Measurements from ENCODE around the gene EIF5A2. TPM values are rescaled to one million over a fixed set of nuclear protein-coding genes. Genes with fewer than 3 reads are reported as not detected.

EIF5A2 gene
- total RNA-seq (10 to 100 TPM in 1 of 4 donors, 1 to 10 TPM in 3; 7.2 to 10.5 (median 8.3) TPM), polyA plus RNA-seq (1 to 10 TPM; 1.4 to 3.1 (median 1.8) TPM)

- Histone ChIP-seq H3K36me3 (no peaks in the 10 kb centered on the region), H3K27ac (peak within 1 kb of the TSS; percentile 75 to 84 (median 77)), H3K4me1 (peaks cover 0 to 20% (median 13%) of the 10 kb centered on the region in 4 donors), H3K9me3 (peaks cover 0 to 6% (median 4%) of the 10 kb centered on the region in 4 donors), H3K4me3 (peak within 1 kb of the TSS; percentile 57 to 91 (median 78)), H3K27me3 (no peaks in the 10 kb centered on the region)
- intact Hi-C loops (cut with DNase I) = loop anchor here (1.0 kb wide), 1 partner anchor 38 kb away; the partner anchor contains the start of gene RPL22L1
- peak; percentile 97 for DNase-seq
- 16 to 19% methylated on average over 73 of the region's 73 CpGs for WGBS, 2 donors
- no peak for TF ChIP-seq CTCF (IDR thresholded peaks at IDR 0.05)
- TF ChIP-seq POLR2A (IDR thresholded peaks at IDR 0.05) = peak in 1 of 2 donors; percentile 27
- TF ChIP-seq POLR2AphosphoS5 (IDR thresholded peaks at IDR 0.05) = peak; percentile 44 to 79 (median 69)
Measured at GRCh38 chr3:170908235-170909116, at the start of gene EIF5A2. Gene EIF5A2, minus strand, starts transcription at chr3:170908637. Its CDS starts 831 bp downstream, at chr3:170907806.

GRCh38 chr3:170956647-170957046 lies 48.2 kb upstream of the EIF5A2 start:
- Histone ChIP-seq H3K4me1 (no peaks in the 10 kb centered on the region), H3K27ac (no peak overlapping the region), H3K27me3 (no peaks in the 10 kb centered on the region), H3K4me3 (no peak overlapping the region), H3K36me3 (no peaks in the 10 kb centered on the region), H3K9me3 (no peaks in the 10 kb centered on the region)
- TF ChIP-seq CTCF (IDR thresholded peaks at IDR 0.05) = no peak
- TF ChIP-seq EP300 (IDR thresholded peaks at IDR 0.05) = no peak
- no peak for TF ChIP-seq POLR2A (IDR thresholded peaks at IDR 0.05)
- no peak for TF ChIP-seq POLR2AphosphoS5 (IDR thresholded peaks at IDR 0.05)
- DNase-seq = no peak
- intact Hi-C loops (cut with DNase I) = no loop called here

GRCh38 chr3:170953736-170954135 lies 45.3 kb upstream of the EIF5A2 start:
- H3K36me3 ChIP-seq = no peaks in the 10 kb centered on the region
- H3K4me1 ChIP-seq = no peaks in the 10 kb centered on the region
- no peak overlapping the region for H3K27ac ChIP-seq
- no peak for DNase-seq
- H3K9me3 ChIP-seq = no peaks in the 10 kb centered on the region
- intact Hi-C loops (cut with DNase I) = no loop called here
- TF ChIP-seq EP300 (IDR thresholded peaks at IDR 0.05) (no peak), CTCF (IDR thresholded peaks at IDR 0.05) (no peak), POLR2AphosphoS5 (IDR thresholded peaks at IDR 0.05) (no peak)
- H3K4me3 ChIP-seq = no peak overlapping the region
- no peaks in the 10 kb centered on the region for H3K27me3 ChIP-seq
- 83 to 87% methylated on average over 12 of the region's 12 CpGs for WGBS, 2 donors

GRCh38 chr3:170953229-170953628 lies 44.8 kb upstream of the EIF5A2 start:
- Histone ChIP-seq H3K4me1 (no peaks in the 10 kb centered on the region), H3K27me3 (no peaks in the 10 kb centered on the region), H3K36me3 (no peaks in the 10 kb centered on the region), H3K27ac (no peak overlapping the region), H3K4me3 (no peak overlapping the region), H3K9me3 (no peaks in the 10 kb centered on the region)
- 92% methylated on average over 13 of the region's 13 CpGs for WGBS, 2 donors
- no peak for DNase-seq
- intact Hi-C loops (cut with DNase I) = no loop called here
- no peak for TF ChIP-seq CTCF (IDR thresholded peaks at IDR 0.05)
- TF ChIP-seq EP300 (IDR thresholded peaks at IDR 0.05) = no peak
- TF ChIP-seq POLR2AphosphoS5 (IDR thresholded peaks at IDR 0.05) = no peak
- no peak for TF ChIP-seq POLR2A (IDR thresholded peaks at IDR 0.05)

Data from sigmoid colon (tissue), 7 donors.